GM18502 (cell line): ENCODE data around the gene TRMT5.

Experiments
- ATAC-seq: cut with Tn5 transposase; IDR thresholded peaks from one replicate; pipeline ENCODE4 v1.9.1; 2021; ENCODE audit warnings: mild to moderate bottlenecking; ENCODE audit not compliant: unreplicated experiment, poor library complexity

TRMT5 gene, protein sequence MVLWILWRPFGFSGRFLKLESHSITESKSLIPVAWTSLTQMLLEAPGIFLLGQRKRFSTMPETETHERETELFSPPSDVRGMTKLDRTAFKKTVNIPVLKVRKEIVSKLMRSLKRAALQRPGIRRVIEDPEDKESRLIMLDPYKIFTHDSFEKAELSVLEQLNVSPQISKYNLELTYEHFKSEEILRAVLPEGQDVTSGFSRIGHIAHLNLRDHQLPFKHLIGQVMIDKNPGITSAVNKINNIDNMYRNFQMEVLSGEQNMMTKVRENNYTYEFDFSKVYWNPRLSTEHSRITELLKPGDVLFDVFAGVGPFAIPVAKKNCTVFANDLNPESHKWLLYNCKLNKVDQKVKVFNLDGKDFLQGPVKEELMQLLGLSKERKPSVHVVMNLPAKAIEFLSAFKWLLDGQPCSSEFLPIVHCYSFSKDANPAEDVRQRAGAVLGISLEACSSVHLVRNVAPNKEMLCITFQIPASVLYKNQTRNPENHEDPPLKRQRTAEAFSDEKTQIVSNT

GRCh38 chr14:60980811-60981632 is at the start of gene TRMT5, which contains the start of gene SLC38A6:
TRMT5 (minus strand) TSS chr14:60981079; CDS start chr14:60980973, 106 bp downstream.
SLC38A6 (plus strand) TSS chr14:60981245; CDS start chr14:60981278, 33 bp downstream.
- peak; percentile 89 for ATAC-seq

- ATAC-seq = no peak
Observed at GRCh38 chr14:61026526-61026925, 45.6 kb upstream of the TRMT5 start.

DNA sequence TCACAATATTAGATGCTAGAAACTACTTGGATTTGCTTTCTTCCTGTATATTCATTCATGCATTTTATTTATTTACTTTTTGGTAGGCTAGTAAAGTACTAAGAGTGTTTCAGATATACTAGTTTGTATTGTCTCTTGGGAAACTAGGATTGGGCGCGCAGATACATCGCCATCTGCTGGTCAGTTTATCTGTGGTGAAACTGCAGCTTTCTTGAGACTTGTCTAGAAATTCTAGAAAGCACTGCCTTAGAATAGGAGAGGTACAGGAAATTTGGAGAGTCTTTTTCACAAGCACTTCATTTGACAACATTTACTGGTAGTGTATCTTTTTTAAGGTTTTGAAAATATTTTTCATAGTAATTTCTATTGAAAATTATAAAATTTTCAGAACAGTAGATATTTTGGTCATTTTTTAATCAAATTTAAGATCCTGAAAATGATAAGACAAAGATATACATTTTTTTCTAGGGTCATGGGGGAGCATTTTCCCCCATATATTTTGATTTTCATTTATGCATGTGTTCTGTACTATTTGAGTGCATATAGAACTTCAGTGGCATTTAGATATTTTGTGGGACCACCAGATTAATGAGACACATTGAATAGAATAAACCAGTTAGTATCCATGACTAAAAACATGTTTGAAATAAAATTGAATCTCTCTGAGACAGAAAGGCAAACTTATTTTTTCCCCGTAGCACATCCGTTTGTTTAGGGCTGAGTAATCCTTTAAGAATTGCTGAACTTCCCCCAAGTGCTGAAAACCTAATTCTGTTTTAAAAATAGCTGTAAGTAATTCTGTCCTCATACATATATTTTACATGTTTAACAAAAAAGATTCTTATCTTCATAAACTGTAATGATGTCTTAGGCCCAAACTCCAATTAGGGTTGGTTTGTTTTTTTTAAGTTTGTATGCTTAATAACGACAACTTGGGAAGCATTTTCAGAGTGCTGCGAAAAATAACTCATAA is 44.7 kb upstream of the TRMT5 start:
- ATAC-seq = no peak

DNA sequence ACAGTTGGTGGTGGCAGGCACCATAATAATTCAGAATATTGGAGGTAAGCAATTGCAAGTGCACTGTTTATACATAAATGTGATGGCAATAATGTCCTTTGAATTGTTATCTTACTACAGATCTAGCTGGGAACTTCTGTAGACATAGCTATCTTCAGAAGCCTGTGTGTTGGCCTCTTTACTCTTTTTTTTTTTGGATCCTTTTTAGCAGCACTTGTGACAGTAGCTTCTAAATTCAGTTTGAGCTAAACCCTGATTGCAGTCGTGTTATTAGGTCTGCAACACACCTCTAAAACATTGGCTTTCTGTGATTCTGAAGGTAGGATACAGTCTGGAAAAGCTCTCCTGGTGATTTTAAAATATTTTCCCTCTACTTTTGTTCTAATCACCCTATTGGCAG is 38.7 kb upstream of the TRMT5 start:
- ATAC-seq = no peak

DNA sequence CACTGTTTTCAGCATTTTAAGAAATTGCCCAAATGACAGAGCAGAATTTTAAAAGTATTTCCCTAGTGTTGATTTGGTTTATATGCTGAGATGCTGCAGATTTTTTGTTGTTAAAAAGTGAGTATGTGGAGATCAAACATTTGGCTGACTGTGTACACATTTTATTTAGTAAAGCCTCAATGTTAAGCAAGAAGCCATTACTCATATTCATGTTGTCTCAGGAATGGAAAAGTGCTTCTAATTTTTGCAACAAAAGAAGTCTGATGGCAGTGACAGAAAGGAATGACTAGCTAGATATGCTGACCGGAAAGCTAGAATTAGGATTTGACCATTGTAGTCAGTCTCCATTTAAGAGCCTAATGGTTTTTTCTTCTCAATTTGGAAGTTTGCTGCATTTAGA is 22.7 kb upstream of the TRMT5 start:
- no peak for ATAC-seq

DNA sequence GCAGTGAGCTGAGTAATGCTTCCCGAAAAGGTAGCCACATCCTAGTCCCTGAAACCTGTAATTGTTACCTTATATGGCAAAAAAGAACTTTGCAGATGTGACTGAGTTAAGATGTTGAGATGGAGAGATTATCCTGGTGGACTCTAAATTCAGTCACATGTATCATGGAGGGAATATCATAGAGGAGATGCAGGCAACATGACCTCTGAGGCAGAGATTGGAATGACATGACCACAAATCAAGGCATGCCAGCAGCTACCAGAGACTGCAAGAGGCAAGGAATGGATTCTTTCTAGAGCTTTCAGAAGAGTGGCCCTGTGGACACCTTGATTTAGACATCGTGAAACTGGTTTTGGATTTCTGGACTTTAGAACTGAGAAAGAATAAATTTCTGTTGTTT is 18.7 kb upstream of the TRMT5 start:
- ATAC-seq = no peak

GRCh38 chr14:60998617-60999016 is 17.7 kb upstream of the TRMT5 start:
- ATAC-seq = no peak

- ATAC-seq = no peak
Observed at GRCh38 chr14:60989599-60989998, 8.7 kb upstream of the TRMT5 start.

- ATAC-seq = no peak
Observed at GRCh38 chr14:60986500-60986899, 5.6 kb upstream of the TRMT5 start.

DNA sequence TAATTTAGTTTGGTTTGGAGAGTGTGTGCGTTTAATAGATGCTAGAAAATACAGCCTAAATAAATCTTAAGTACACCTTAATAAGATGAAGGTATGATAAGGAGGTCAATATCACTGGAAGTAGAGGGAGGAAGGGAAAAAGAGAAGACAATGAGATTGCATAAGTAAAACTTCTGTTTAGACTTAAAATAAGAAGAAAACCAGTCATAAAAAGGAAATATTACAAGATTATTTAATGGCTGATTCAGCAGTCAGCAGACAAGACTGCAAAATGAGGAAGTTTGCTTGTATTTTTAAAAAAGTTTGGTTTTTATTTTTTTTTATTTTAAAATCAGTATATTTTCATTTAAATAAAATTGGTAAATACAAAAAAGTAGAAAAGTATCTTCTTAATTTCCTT is 3.3 kb upstream of the TRMT5 start:
- no peak for ATAC-seq

- no peak for ATAC-seq
Observed at GRCh38 chr14:60981633-60982455, 965 bp upstream of the TRMT5 start.

DNA sequence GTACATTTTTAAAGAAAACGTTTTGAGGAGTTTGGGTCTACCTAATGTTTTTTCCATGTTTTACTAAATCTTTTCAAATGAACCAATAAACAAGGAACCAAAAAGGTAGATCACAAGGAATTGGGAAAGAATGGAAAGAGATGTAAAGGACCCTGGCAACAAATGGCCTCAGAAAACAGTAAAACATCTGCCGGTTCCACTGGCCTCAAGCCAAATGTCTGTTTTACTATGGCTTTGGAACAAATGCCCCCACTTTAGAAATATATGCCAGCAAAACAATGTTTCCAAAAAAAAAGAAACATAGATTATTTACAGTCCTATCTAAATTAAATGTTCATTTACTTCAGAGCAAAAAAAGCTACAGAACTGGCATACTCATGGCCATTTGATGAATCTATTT is 3.0 kb downstream of the TRMT5 start:
- ATAC-seq = no peak

DNA sequence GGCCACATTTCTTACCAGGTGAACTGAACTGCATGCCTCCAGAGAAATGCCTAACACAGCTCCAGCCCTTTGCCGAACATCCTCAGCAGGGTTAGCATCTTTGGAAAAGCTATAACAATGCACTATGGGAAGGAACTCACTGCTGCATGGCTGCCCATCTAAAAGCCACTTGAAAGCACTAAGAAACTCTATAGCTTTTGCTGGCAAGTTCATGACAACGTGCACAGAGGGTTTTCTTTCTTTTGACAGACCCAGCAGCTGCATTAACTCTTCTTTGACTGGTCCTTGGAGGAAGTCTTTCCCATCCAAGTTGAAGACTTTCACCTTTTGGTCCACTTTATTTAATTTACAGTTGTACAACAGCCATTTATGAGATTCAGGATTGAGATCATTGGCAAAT is 5.3 kb downstream of the TRMT5 start:
- ATAC-seq = no peak

- ATAC-seq = no peak
Observed at GRCh38 chr14:60974090-60974651, 6.7 kb downstream of the TRMT5 start.

- no peak for ATAC-seq
Observed at GRCh38 chr14:60973070-60973469, 7.8 kb downstream of the TRMT5 start.

- no peak for ATAC-seq
Observed at GRCh38 chr14:60972295-60972694, 8.6 kb downstream of the TRMT5 start.

DNA sequence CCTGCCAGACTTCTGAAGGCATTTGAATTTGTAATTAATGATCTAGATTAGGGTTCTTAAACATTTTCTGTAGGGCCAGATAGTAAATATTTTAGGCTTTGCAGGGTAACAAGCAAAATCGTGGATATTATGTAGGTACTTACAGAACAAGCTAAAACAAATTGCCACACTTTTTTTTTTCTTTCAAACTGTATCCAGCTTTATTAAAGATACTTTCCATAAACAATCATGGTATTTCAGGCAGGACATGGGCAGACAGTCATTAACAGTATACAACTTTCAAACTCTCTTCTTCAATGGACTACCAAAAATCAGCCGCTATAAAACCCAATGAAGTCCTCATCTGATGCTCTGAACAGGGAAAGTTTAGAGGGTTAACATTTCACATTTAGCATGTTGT is 9.6 kb downstream of the TRMT5 start:
- ATAC-seq = no peak

DNA sequence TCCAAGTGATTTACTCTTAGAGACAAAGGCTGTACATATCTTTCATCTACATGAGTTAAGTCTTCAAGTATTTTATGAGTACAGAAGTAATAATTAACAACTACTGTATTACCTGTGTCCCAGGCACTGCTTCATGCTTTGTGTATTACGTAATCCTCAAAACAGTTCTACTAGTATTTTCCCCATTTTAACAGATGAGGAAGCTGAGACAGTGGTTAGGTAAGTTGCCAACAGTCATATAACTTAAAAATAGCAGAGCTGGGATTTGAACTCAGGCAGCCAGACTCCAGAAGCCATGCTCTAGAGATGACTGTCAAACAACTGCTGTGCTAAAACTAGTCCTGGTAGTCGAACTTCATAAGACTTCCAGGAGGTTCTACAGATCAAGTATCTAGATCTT is 10.7 kb downstream of the TRMT5 start:
- ATAC-seq = no peak

DNA sequence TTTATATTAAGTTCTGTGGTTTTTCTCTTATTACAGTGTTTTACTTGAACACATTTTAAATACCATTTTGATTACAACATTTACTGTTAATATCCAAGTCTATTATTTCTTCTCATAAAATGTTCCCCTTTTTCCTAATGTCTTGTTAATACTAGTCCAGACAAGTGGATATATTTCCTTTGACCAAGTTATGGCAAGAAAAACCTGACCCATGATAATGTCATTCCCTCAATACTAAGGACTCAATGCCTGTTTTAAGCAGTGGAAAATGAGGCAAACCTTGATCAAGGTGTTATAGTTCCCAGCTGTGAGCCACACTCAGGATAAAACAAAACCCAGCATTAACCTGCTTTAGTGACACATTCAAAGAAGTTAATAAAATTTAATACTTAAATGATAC is 12.2 kb downstream of the TRMT5 start:
- no peak for ATAC-seq
